GM23338 (cell line): ENCODE data around the gene AK6. TPM values are rescaled to one million over a fixed set of nuclear protein-coding genes. Genes with fewer than 3 reads are reported as not detected.

Experiments
- ATAC-seq: fragments of 200-7000 bp; cut with Tn5 transposase; 3 replicates; pipeline ENCODE4 v1.9.1; 2020
- DNase-seq: peaks from one replicate; pipeline ENCODE4 v3.0.0-alpha.2; 2015; ENCODE audit warnings: low spot score
- H2AFZ ChIP-seq: fragments of 200-600 bp; sonication (generic); 2 replicates; pipeline ENCODE4 v1.8.0; 2016; ENCODE audit warnings: antibody characterized with exemption, mild to moderate bottlenecking, moderate library complexity
- H3F3A ChIP-seq: fragments of 200-600 bp; sonication (generic); replicated peaks from 2 replicates; pipeline ENCODE4 v1.8.0; 2017; ENCODE audit warnings: antibody characterized with exemption, mixed run types, low read depth
- H3K27ac ChIP-seq: fragments of 200-600 bp; sonication (generic); 2 replicates; pipeline ENCODE4 v1.6.1; 2016; ENCODE audit warnings: low read depth
- H3K27me3 ChIP-seq: fragments of 200-600 bp; sonication (generic); 2 replicates; pipeline ENCODE4 v1.8.0; 2016; ENCODE audit warnings: mild to moderate bottlenecking, mixed run types, moderate library complexity; ENCODE audit not compliant: insufficient read depth
- H3K36me3 ChIP-seq: fragments of 200-600 bp; sonication (generic); 2 replicates; pipeline ENCODE4 v1.8.0; 2016; ENCODE audit warnings: mild to moderate bottlenecking; ENCODE audit not compliant: insufficient read depth
- H3K4me1 ChIP-seq: fragments of 200-600 bp; sonication (generic); 2 replicates; pipeline ENCODE4 v1.8.0; 2016; ENCODE audit warnings: mild to moderate bottlenecking, moderate library complexity; ENCODE audit not compliant: insufficient read depth
- H3K4me2 ChIP-seq: fragments of 200-600 bp; sonication (generic); 2 replicates; pipeline ENCODE4 v1.7.1; 2017; ENCODE audit warnings: mixed run types
- H3K4me3 ChIP-seq: fragments of 200-600 bp; sonication (generic); 2 replicates; pipeline ENCODE4 v1.6.1; 2016; ENCODE audit warnings: mixed run types
- H3K79me2 ChIP-seq: fragments of 200-600 bp; sonication (generic); replicated peaks from 2 replicates; pipeline ENCODE4 v1.8.0; 2017; ENCODE audit warnings: mild to moderate bottlenecking; ENCODE audit not compliant: insufficient read depth
- H3K9me2 ChIP-seq: fragments of 200-600 bp; sonication (generic); 2 replicates; pipeline ENCODE4 v1.8.0; 2017; ENCODE audit not compliant: insufficient read depth
- H4K20me1 ChIP-seq: fragments of 200-600 bp; sonication (generic); replicated peaks from 2 replicates; pipeline ENCODE4 v1.8.0; 2017; ENCODE audit warnings: mild to moderate bottlenecking; ENCODE audit not compliant: insufficient read depth
- H3K27ac Mint-ChIP-seq: 2 replicates; pipeline ENCODE4 v1.8.0; 2020; ENCODE audit warnings: inconsistent platforms, mild to moderate bottlenecking, moderate library complexity, mixed read lengths
- H3K27me3 Mint-ChIP-seq: 3 replicates; pipeline ENCODE4 v1.8.0; 2022; ENCODE audit warnings: low read depth, mild to moderate bottlenecking, moderate library complexity, mixed read lengths, inconsistent platforms; ENCODE audit not compliant: insufficient read depth, poor library complexity
- H3K36me3 Mint-ChIP-seq: 3 replicates; pipeline ENCODE4 v1.8.0; 2021; ENCODE audit warnings: low read depth, mild to moderate bottlenecking, inconsistent platforms, moderate library complexity, mixed read lengths
- H3K4me1 Mint-ChIP-seq: 3 replicates; pipeline ENCODE4 v1.8.0; 2020; ENCODE audit warnings: mild to moderate bottlenecking, inconsistent platforms, mixed read lengths
- H3K4me3 Mint-ChIP-seq: 3 replicates; pipeline ENCODE4 v1.8.0; 2021; ENCODE audit warnings: moderate library complexity, mild to moderate bottlenecking, inconsistent platforms, mixed read lengths
- H3K9me3 Mint-ChIP-seq: 3 replicates; pipeline ENCODE4 v1.8.0; 2020; ENCODE audit warnings: moderate library complexity, mild to moderate bottlenecking, inconsistent platforms, mixed read lengths
- CREB1 ChIP-seq: fragments of 250-450 bp; sonication (Bioruptor Pico); IDR thresholded peaks from 2 replicates; pipeline ENCODE4 v1.5.0; 2020; ENCODE audit warnings: low read depth, mild to moderate bottlenecking, moderate library complexity
- CTCF ChIP-seq, 2 experiments: fragments of 200-600 bp in 1 of 2; sonication (generic) in 1 of 2; conservative IDR thresholded peaks; 2 replicates each; pipeline versions ENCODE4 v1.5.1 to v1.6.1; 2016 to 2017; ENCODE audit warnings: antibody characterized with exemption in 2 of 2, low read depth in 2 of 2, mild to moderate bottlenecking in 2 of 2, moderate library complexity in 1 of 2
- ETS1 ChIP-seq: IDR thresholded peaks from 2 replicates; pipeline ENCODE4 v1.6.1; 2016; ENCODE audit warnings: antibody characterized with exemption
- EZH2phosphoT487 ChIP-seq: fragments of 200-600 bp; sonication (generic); IDR thresholded peaks from one replicate; pipeline ENCODE4 v1.8.1; 2018; ENCODE audit warnings: antibody characterized with exemption; ENCODE audit not compliant: unreplicated experiment
- NANOG ChIP-seq: IDR thresholded peaks from 2 replicates; pipeline ENCODE4 v1.6.1; 2016; ENCODE audit warnings: antibody characterized with exemption, borderline replicate concordance
- POLR2AphosphoS5 ChIP-seq: IDR thresholded peaks from 2 replicates; pipeline ENCODE4 v1.6.1; 2016; ENCODE audit warnings: antibody characterized with exemption, low read depth
- REST ChIP-seq: IDR thresholded peaks from one replicate; pipeline ENCODE4 v1.6.1; 2018; ENCODE audit warnings: antibody characterized with exemption; ENCODE audit not compliant: unreplicated experiment
- STAT1 ChIP-seq: IDR thresholded peaks from one replicate; pipeline ENCODE4 v1.6.1; 2016; ENCODE audit warnings: antibody characterized with exemption; ENCODE audit not compliant: unreplicated experiment
- ZNF114 ChIP-seq: fragments of 250-450 bp; sonication (Bioruptor Pico); IDR thresholded peaks from 2 replicates; pipeline ENCODE4 v1.5.0; 2020; ENCODE audit warnings: mild to moderate bottlenecking, moderate library complexity
- ZNF331 ChIP-seq: fragments of 250-450 bp; sonication (Bioruptor Pico); IDR thresholded peaks from 2 replicates; pipeline ENCODE4 v1.5.0; 2020; ENCODE audit warnings: low read depth, mild to moderate bottlenecking, moderate library complexity
- ZNF462 ChIP-seq: fragments of 250-450 bp; sonication (Bioruptor Pico); IDR thresholded peaks from 2 replicates; pipeline ENCODE4 v1.5.0; 2020; ENCODE audit warnings: mild to moderate bottlenecking, moderate library complexity
- polyA plus RNA-seq: library from polyadenylated mRNA; unstranded; fragments of >200 nt; fragmentation: Nextera tagmentation; extraction: Ambion mirVana; gene quantifications from 2 replicates; pipeline ENCODE4 v1.2.1, GENCODE V29; 2016
- total RNA-seq: library from RNA; depleted of rRNA; stranded (reverse); fragments of >200 nt; shearing (Covaris generic); gene quantifications from 2 replicates; pipeline ENCODE4 v1.2.3, GENCODE V29; 2014

AK6 gene
- total and polyA plus RNA-seq, 2 experiments from 2014 or later: 37.3 to 260 TPM

GRCh38 chr5:69317391-69317790 is 51.9 kb downstream of the AK6 start:
- Histone ChIP-seq H3K4me3 (no peak overlapping the region), H2AFZ (no peak overlapping the region), H3F3A (no peaks in the 10 kb centered on the region), H3K9me2 (no peaks in the 10 kb centered on the region), H4K20me1 (no peaks in the 10 kb centered on the region), H3K27ac (no peak overlapping the region), H3K4me2 (no peak overlapping the region), H3K27me3 (no peaks in the 10 kb centered on the region), H3K4me1 (no peaks in the 10 kb centered on the region), H3K79me2 (no peaks in the 10 kb centered on the region), H3K36me3 (no peaks in the 10 kb centered on the region)
- Mint-ChIP-seq H3K9me3 (no peaks in the 10 kb centered on the region), H3K27me3 (peaks cover 1% of the 10 kb centered on the region), H3K27ac (no peak overlapping the region), H3K4me1 (0 out of 3 replicates have a peak, but pooled peaks cover 2% of the 10 kb centered on the region), H3K36me3 (no peaks in the 10 kb centered on the region), H3K4me3 (no peak overlapping the region)
- TF ChIP-seq ETS1 (no peak), ZNF462 (no peak), NANOG (no peak), CREB1 (CRISPR knock-in tag) (no peak), REST (no peak), POLR2AphosphoS5 (no peak), STAT1 (no peak), ZNF331 (CRISPR knock-in tag) (no peak), EZH2phosphoT487 (no peak), ZNF114 (no peak), CTCF (conservative IDR thresholded peaks at IDR 0.05; ENCODE audit: low read depth in 2 of 2) (no peak)
- ATAC-seq (no peak), DNase-seq (no peak)
